Lower lobe of right lung (tissue), 2 donors: Measurements from ENCODE around the gene SEC22A. TPM values are rescaled to one million over a fixed set of nuclear protein-coding genes. Genes with fewer than 3 reads are reported as not detected.

Experiments used
- ATAC-seq, 2 donors: fragments of 200-7000 bp; cut with Tn5 transposase; one replicate each; pipeline ENCODE4 v1.9.1; 2020 to 2022; ENCODE audit warnings: mild to moderate bottlenecking in 2 of 2, moderate library complexity in 2 of 2
- DNase-seq: peaks from one replicate; pipeline ENCODE4 v3.0.0-alpha.2; 2020
- H3K27ac ChIP-seq: fragments of 200-600 bp; one replicate; pipeline ENCODE4 v1.8.0; 2022
- H3K27me3 ChIP-seq: fragments of 200-600 bp; one replicate; pipeline ENCODE4 v1.8.0; 2022; ENCODE audit warnings: low read depth
- H3K36me3 ChIP-seq: fragments of 200-600 bp; one replicate; pipeline ENCODE4 v1.8.0; 2022; ENCODE audit warnings: mild to moderate bottlenecking
- H3K4me1 ChIP-seq: fragments of 200-600 bp; one replicate; pipeline ENCODE4 v1.8.0; 2022
- H3K4me3 ChIP-seq: fragments of 200-600 bp; one replicate; pipeline ENCODE4 v1.8.0; 2022; ENCODE audit warnings: mild to moderate bottlenecking
- H3K9me3 ChIP-seq: fragments of 200-600 bp; one replicate; pipeline ENCODE4 v1.8.0; 2022
- intact Hi-C: fragments of 100-400 bp; cut with DNase I; formaldehyde crosslinking; loops from one replicate; pipeline ENCODE4 v1.11.0; 2022
- total RNA-seq: library from RNA; stranded (reverse); fragmentation: NEBNext Ultra II Directional; extraction: Animal tissue kit (Norgen Biotek cat#: 25700); gene quantifications from one replicate; pipeline ENCODE4 v1.2.1, GENCODE V29; 2021
- TF ChIP-seq, protein P1 (sequence below): fragments of 200-600 bp; IDR thresholded peaks from one replicate; pipeline ENCODE4 v1.8.0; 2022; ENCODE audit warnings: antibody characterized with exemption, mild to moderate bottlenecking
- donor health status: DM: no; HTN: yes; CAD: no; lungs with severe emphysema.

The SEC22A gene
- total RNA-seq, 1 donor from 2014 or later = 15.5 TPM

GRCh38 chr3:123283657-123284398 is 82.1 kb downstream of the SEC22A start:
- Histone ChIP-seq H3K4me1 (no peaks in the 10 kb centered on the region), H3K4me3 (no peak overlapping the region), H3K36me3 (no peaks in the 10 kb centered on the region), H3K27me3 (no peaks in the 10 kb centered on the region), H3K27ac (no peak overlapping the region), H3K9me3 (no peaks in the 10 kb centered on the region)
- TF ChIP-seq, protein P1, sequence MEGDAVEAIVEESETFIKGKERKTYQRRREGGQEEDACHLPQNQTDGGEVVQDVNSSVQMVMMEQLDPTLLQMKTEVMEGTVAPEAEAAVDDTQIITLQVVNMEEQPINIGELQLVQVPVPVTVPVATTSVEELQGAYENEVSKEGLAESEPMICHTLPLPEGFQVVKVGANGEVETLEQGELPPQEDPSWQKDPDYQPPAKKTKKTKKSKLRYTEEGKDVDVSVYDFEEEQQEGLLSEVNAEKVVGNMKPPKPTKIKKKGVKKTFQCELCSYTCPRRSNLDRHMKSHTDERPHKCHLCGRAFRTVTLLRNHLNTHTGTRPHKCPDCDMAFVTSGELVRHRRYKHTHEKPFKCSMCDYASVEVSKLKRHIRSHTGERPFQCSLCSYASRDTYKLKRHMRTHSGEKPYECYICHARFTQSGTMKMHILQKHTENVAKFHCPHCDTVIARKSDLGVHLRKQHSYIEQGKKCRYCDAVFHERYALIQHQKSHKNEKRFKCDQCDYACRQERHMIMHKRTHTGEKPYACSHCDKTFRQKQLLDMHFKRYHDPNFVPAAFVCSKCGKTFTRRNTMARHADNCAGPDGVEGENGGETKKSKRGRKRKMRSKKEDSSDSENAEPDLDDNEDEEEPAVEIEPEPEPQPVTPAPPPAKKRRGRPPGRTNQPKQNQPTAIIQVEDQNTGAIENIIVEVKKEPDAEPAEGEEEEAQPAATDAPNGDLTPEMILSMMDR = no peak
- DNase-seq (no peak), ATAC-seq (no peak)
- intact Hi-C loops = no loop called here

DNA sequence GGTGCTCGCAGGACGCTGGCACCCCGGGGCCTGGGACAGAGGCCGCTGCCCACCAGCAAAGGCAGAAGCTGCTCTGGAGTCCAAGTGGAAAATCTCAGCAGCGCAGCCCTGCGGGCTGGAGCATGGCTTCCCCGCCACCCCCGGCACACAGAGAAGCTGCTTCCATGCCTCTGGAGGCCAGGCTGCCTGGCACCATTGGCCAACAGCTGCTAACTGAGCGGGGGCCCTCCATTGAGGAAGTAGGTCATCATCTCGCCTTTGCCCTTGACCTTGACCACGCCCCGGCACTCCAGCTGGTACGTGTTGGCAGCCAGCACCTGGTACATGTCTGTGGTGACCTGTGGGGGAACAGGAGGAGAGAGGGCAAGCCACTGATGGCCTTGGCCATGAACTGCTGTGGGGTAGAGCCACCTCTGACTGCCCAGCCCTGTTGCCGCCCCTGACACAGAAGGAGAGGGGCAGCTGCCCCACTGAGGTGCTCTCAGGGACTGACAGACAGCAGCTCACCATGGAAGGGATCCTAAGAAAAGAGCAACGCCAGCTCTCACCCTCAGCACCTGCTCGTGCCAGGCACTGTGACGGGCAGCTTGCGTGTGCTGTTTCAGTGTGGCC is 82.8 kb downstream of the SEC22A start:
- TF ChIP-seq, protein P1 = no peak
- ATAC-seq (no peak), DNase-seq (no peak)
- Histone ChIP-seq H3K27me3 (no peaks in the 10 kb centered on the region), H3K4me1 (no peaks in the 10 kb centered on the region), H3K36me3 (no peaks in the 10 kb centered on the region), H3K27ac (no peak overlapping the region), H3K4me3 (no peak overlapping the region), H3K9me3 (no peaks in the 10 kb centered on the region)
- intact Hi-C loops = no loop called here

GRCh38 chr3:123285066-123285465 is 83.3 kb downstream of the SEC22A start:
- H3K27me3 ChIP-seq = no peaks in the 10 kb centered on the region
- no peak overlapping the region for H3K27ac ChIP-seq
- intact Hi-C loops = no loop called here
- TF ChIP-seq, protein P1 = no peak
- H3K9me3 ChIP-seq = no peaks in the 10 kb centered on the region
- no peak for ATAC-seq
- H3K4me3 ChIP-seq = no peak overlapping the region
- no peaks in the 10 kb centered on the region for H3K4me1 ChIP-seq
- no peak for DNase-seq
- no peaks in the 10 kb centered on the region for H3K36me3 ChIP-seq

- TF ChIP-seq, protein P1 = no peak
- H3K27me3 ChIP-seq = no peaks in the 10 kb centered on the region
- H3K27ac ChIP-seq = no peak overlapping the region
- H3K36me3 ChIP-seq = no peaks in the 10 kb centered on the region
- no peak overlapping the region for H3K4me3 ChIP-seq
- ATAC-seq (no peak), DNase-seq (no peak)
- intact Hi-C loops = no loop called here
- no peaks in the 10 kb centered on the region for H3K9me3 ChIP-seq
- no peaks in the 10 kb centered on the region for H3K4me1 ChIP-seq
Measured at GRCh38 chr3:123285479-123285878, 83.7 kb downstream of the SEC22A start.

- DNase-seq (no peak), ATAC-seq (no peak)
- Histone ChIP-seq H3K4me3 (no peak overlapping the region), H3K9me3 (no peaks in the 10 kb centered on the region), H3K4me1 (no peaks in the 10 kb centered on the region), H3K27me3 (no peaks in the 10 kb centered on the region), H3K27ac (no peak overlapping the region), H3K36me3 (no peaks in the 10 kb centered on the region)
- TF ChIP-seq, protein P1 = no peak
- intact Hi-C loops = no loop called here
Measured at GRCh38 chr3:123285931-123286307, 84.2 kb downstream of the SEC22A start.
